Osteocyte (in vitro differentiated cells): ENCODE results near the gene USP10. TPM values are rescaled to one million over a fixed set of nuclear protein-coding genes. Genes with fewer than 3 reads are reported as not detected.

Experiments
- DNase-seq: peaks from one replicate; pipeline ENCODE4 v3.0.0; 2021; ENCODE audit warnings: mixed read lengths; ENCODE audit not compliant: unreplicated experiment; ENCODE audit errors: extremely low spot score
- H3K27ac Mint-ChIP-seq: one replicate; pipeline ENCODE4 v1.8.0; 2021; ENCODE audit warnings: mild to moderate bottlenecking, mixed read lengths; ENCODE audit not compliant: unreplicated experiment
- H3K27me3 Mint-ChIP-seq: one replicate; pipeline ENCODE4 v1.8.0; 2021; ENCODE audit warnings: mixed read lengths; ENCODE audit not compliant: unreplicated experiment
- H3K36me3 Mint-ChIP-seq: one replicate; pipeline ENCODE4 v1.8.0; 2021; ENCODE audit warnings: mixed read lengths; ENCODE audit not compliant: unreplicated experiment
- H3K4me1 Mint-ChIP-seq: one replicate; pipeline ENCODE4 v1.8.0; 2021; ENCODE audit warnings: mixed read lengths; ENCODE audit not compliant: unreplicated experiment
- H3K4me3 Mint-ChIP-seq: one replicate; pipeline ENCODE4 v1.8.0; 2021; ENCODE audit warnings: mild to moderate bottlenecking, moderate library complexity, mixed read lengths; ENCODE audit not compliant: unreplicated experiment
- H3K9me3 Mint-ChIP-seq: one replicate; pipeline ENCODE4 v1.8.0; 2021; ENCODE audit warnings: mixed read lengths; ENCODE audit not compliant: unreplicated experiment
- CTCF ChIP-seq: fragments of 200-600 bp; sonication (generic); IDR thresholded peaks from 2 replicates; pipeline ENCODE4 v1.5.0; 2021; ENCODE audit warnings: antibody characterized with exemption, mild to moderate bottlenecking, moderate library complexity
- total RNA-seq: library from RNA; stranded (reverse); gene quantifications from 2 replicates; pipeline ENCODE4 v1.2.1, GENCODE V29; 2021

The USP10 gene
- total RNA-seq, 1 donor from 2014 or later, result 46.3 TPM

GRCh38 chr16:84673561-84673960 lies 26.2 kb upstream of the USP10 start:
- no peak for TF ChIP-seq CTCF
- Mint-ChIP-seq H3K9me3 (no peaks in the 10 kb centered on the region), H3K36me3 (peaks cover 3% of the 10 kb centered on the region), H3K4me3 (no peak overlapping the region), H3K27me3 (peaks cover 4% of the 10 kb centered on the region), H3K4me1 (peaks cover 3% of the 10 kb centered on the region), H3K27ac (no peak overlapping the region)
- DNase-seq, result no peak

- no peak for DNase-seq
- peaks cover 3% of the 10 kb centered on the region for H3K4me1 Mint-ChIP-seq
- no peaks in the 10 kb centered on the region for H3K36me3 Mint-ChIP-seq
- peaks cover 9% of the 10 kb centered on the region for H3K27me3 Mint-ChIP-seq
- no peak for TF ChIP-seq CTCF
- no peak overlapping the region for H3K27ac Mint-ChIP-seq
- no peak overlapping the region for H3K4me3 Mint-ChIP-seq
- no peaks in the 10 kb centered on the region for H3K9me3 Mint-ChIP-seq
Observed at GRCh38 chr16:84675423-84675822, 24.4 kb upstream of the USP10 start.

- no peaks in the 10 kb centered on the region for H3K36me3 Mint-ChIP-seq
- H3K4me1 Mint-ChIP-seq, result peaks cover 3% of the 10 kb centered on the region
- H3K27ac Mint-ChIP-seq, result no peak overlapping the region
- no peak for DNase-seq
- H3K9me3 Mint-ChIP-seq, result no peaks in the 10 kb centered on the region
- no peak for TF ChIP-seq CTCF
- H3K27me3 Mint-ChIP-seq, result peaks cover 14% of the 10 kb centered on the region
- no peak overlapping the region for H3K4me3 Mint-ChIP-seq
Observed at GRCh38 chr16:84675884-84676283, 23.9 kb upstream of the USP10 start.

- no peak for TF ChIP-seq CTCF
- Mint-ChIP-seq H3K27me3 (peaks cover 19% of the 10 kb centered on the region), H3K27ac (no peak overlapping the region), H3K9me3 (no peaks in the 10 kb centered on the region), H3K36me3 (no peaks in the 10 kb centered on the region), H3K4me3 (no peak overlapping the region), H3K4me1 (peaks cover 2% of the 10 kb centered on the region)
- DNase-seq, result no peak
Observed at GRCh38 chr16:84677017-84677803, 22.6 kb upstream of the USP10 start.

GRCh38 chr16:84677849-84678248 lies 22.0 kb upstream of the USP10 start:
- Mint-ChIP-seq H3K4me3 (no peak overlapping the region), H3K9me3 (no peaks in the 10 kb centered on the region), H3K27me3 (peaks cover 19% of the 10 kb centered on the region), H3K27ac (no peak overlapping the region), H3K36me3 (no peaks in the 10 kb centered on the region), H3K4me1 (no peaks in the 10 kb centered on the region)
- no peak for TF ChIP-seq CTCF
- no peak for DNase-seq
